Measurements from ENCODE around the gene MYO9B. TPM values are rescaled to one million over a fixed set of nuclear protein-coding genes. Genes with fewer than 3 reads are reported as not detected.
A peak's percentile ranks its signal among the peaks of the same experiment; 100 is the strongest.

Gene MYO9B
- total RNA-seq, 1 donor from 2014 or later: 35.6 TPM

GRCh38 chr19:17060802-17061201 lies 14.8 kb upstream of the MYO9B start:
- DNase-seq (ENCODE audit: low spot score): no peak
- intact Hi-C loops (cut with DNase I): no loop called here

GRCh38 chr19:17061205-17061604 lies 14.4 kb upstream of the MYO9B start:
- intact Hi-C loops (cut with DNase I): no loop called here
- no peak for DNase-seq (ENCODE audit: low spot score)

- intact Hi-C loops (cut with DNase I): no loop called here
- DNase-seq (ENCODE audit: low spot score): no peak
Measured at GRCh38 chr19:17061691-17062090, 13.9 kb upstream of the MYO9B start.

GRCh38 chr19:17063428-17063827 lies 12.1 kb upstream of the MYO9B start:
- intact Hi-C loops (cut with DNase I): no loop called here
- no peak for DNase-seq (ENCODE audit: low spot score)

- intact Hi-C loops (cut with DNase I): loop anchor here (2.0 kb wide), 1 partner anchor 166 kb away; no protein-coding TSS in a partner anchor
- DNase-seq (ENCODE audit: low spot score): no peak
Measured at GRCh38 chr19:17069193-17069592, 6.4 kb upstream of the MYO9B start.

- intact Hi-C loops (cut with DNase I): no loop called here
- no peak for DNase-seq (ENCODE audit: low spot score)
Measured at GRCh38 chr19:17070421-17070820, 5.2 kb upstream of the MYO9B start.

- DNase-seq (ENCODE audit: low spot score): no peak
- intact Hi-C loops (cut with DNase I): no loop called here
Measured at GRCh38 chr19:17070912-17071311, 4.7 kb upstream of the MYO9B start.

- intact Hi-C loops (cut with DNase I): loop anchor here (2.0 kb wide), 1 partner anchor 61 kb away; no protein-coding TSS in a partner anchor
- no peak for DNase-seq (ENCODE audit: low spot score)
Measured at GRCh38 chr19:17073869-17074633, 1.5 kb upstream of the MYO9B start.

GRCh38 chr19:17074634-17075034 lies 943 bp upstream of the MYO9B start:
- intact Hi-C loops (cut with DNase I): loop anchor here (2.0 to 5.0 kb wide), 2 partner anchors 60 to 153 kb away; partner anchors contain the start of gene OCEL1
- no peak for DNase-seq (ENCODE audit: low spot score)

- intact Hi-C loops (cut with DNase I): loop anchor here (2.0 to 5.0 kb wide), 2 partner anchors 59 to 151 kb away; partner anchors contain the start of gene OCEL1
- peak; percentile 79 for DNase-seq (ENCODE audit: low spot score)
Measured at GRCh38 chr19:17075864-17076542, 426 bp downstream of the MYO9B start.

- intact Hi-C loops (cut with DNase I): loop anchor here (5.0 kb wide), 1 partner anchor 151 kb away; the partner anchor contains the start of gene OCEL1
- no peak for DNase-seq (ENCODE audit: low spot score)
Measured at GRCh38 chr19:17076543-17076991, 990 bp downstream of the MYO9B start.

- DNase-seq (ENCODE audit: low spot score): no peak
- intact Hi-C loops (cut with DNase I): loop anchor here (5.0 kb wide), 1 partner anchor 150 kb away; the partner anchor contains the start of gene OCEL1
Measured at GRCh38 chr19:17077447-17078028, 2.0 kb downstream of the MYO9B start.

- intact Hi-C loops (cut with DNase I): loop anchor here (5.0 kb wide), 1 partner anchor 149 kb away; the partner anchor contains the start of gene OCEL1
- DNase-seq (ENCODE audit: low spot score): no peak
Measured at GRCh38 chr19:17078036-17078919, 2.7 kb downstream of the MYO9B start.

- DNase-seq (ENCODE audit: low spot score): no peak
- intact Hi-C loops (cut with DNase I): loop anchor here (5.0 kb wide), 1 partner anchor 148 kb away; the partner anchor contains the start of gene OCEL1
Measured at GRCh38 chr19:17078920-17079709, 3.5 kb downstream of the MYO9B start.

- DNase-seq (ENCODE audit: low spot score): peak; percentile 80
- intact Hi-C loops (cut with DNase I): loop anchor here (5.0 kb wide), 1 partner anchor 147 kb away; the partner anchor contains the start of gene OCEL1
Measured at GRCh38 chr19:17079710-17080439, 4.3 kb downstream of the MYO9B start.

GRCh38 chr19:17080440-17080801 lies 4.8 kb downstream of the MYO9B start:
- DNase-seq (ENCODE audit: low spot score): no peak
- intact Hi-C loops (cut with DNase I): no loop called here

Measured in cardiac septum (tissue), 1 donor.